ENCODE results near the gene SUPT5H.

- no peak for TF ChIP-seq EP300 (IDR thresholded peaks at IDR 0.05; ENCODE audit: low read depth in 2 of 2, low read length in 2 of 2)
- no peak for TF ChIP-seq EP300 (CRISPR knock-in tag; IDR thresholded peaks at IDR 0.05; ENCODE audit: borderline replicate concordance)
- TF ChIP-seq KDM5A (IDR thresholded peaks at IDR 0.05; ENCODE audit: borderline replicate concordance, low read length): no peak
- TF ChIP-seq HDAC1 (CRISPR knock-in tag; IDR thresholded peaks at IDR 0.05): no peak
- no peak for TF ChIP-seq ZNF572 (CRISPR knock-in tag; IDR thresholded peaks at IDR 0.05)
- TF ChIP-seq ZNF563 (CRISPR knock-in tag; IDR thresholded peaks at IDR 0.05): no peak
- no peak for TF ChIP-seq CTCF (CRISPR knock-in tag; IDR thresholded peaks at IDR 0.05)
- no peak for TF ChIP-seq ZMYM2 (CRISPR knock-in tag; IDR thresholded peaks at IDR 0.05)
- no peak for TF ChIP-seq ZBTB43 (CRISPR knock-in tag; conservative IDR thresholded peaks at IDR 0.05)
Observed at GRCh38 chr19:39469567-39469966, 24.2 kb downstream of the SUPT5H start.
